Smooth muscle cell (in vitro differentiated cells): ENCODE results near the gene ARSA. TPM values are rescaled to one million over a fixed set of nuclear protein-coding genes. Genes with fewer than 3 reads are reported as not detected.

Experiments used
- DNase-seq: peaks from one replicate; lab custom pipeline; 2025; ENCODE audit not compliant: unreplicated experiment; lab: John Stamatoyannopoulos, UW
- H2AFZ ChIP-seq: fragments of 200-600 bp; sonication (generic); 2 replicates; pipeline ENCODE4 v1.6.0; 2016; ENCODE audit warnings: antibody characterized with exemption, low read depth, mild to moderate bottlenecking
- H3F3A ChIP-seq: fragments of 200-600 bp; sonication (generic); 2 replicates; pipeline ENCODE4 v1.6.0; 2017; ENCODE audit warnings: antibody characterized with exemption, low read depth
- H3K27ac ChIP-seq: fragments of 200-600 bp; sonication (generic); 2 replicates; pipeline ENCODE4 v1.5.1; 2016; ENCODE audit warnings: low read depth, mild to moderate bottlenecking
- H3K27me3 ChIP-seq: fragments of 200-600 bp; sonication (generic); 2 replicates; pipeline ENCODE4 v1.6.1; 2016; ENCODE audit warnings: low read depth, mild to moderate bottlenecking
- H3K36me3 ChIP-seq: fragments of 200-600 bp; sonication (generic); 2 replicates; pipeline ENCODE4 v1.5.1; 2016; ENCODE audit warnings: low read depth
- H3K4me1 ChIP-seq: fragments of 200-600 bp; sonication (generic); 2 replicates; pipeline ENCODE4 v1.5.1; 2016; ENCODE audit warnings: low read depth
- H3K4me2 ChIP-seq: fragments of 200-600 bp; sonication (generic); 2 replicates; pipeline ENCODE4 v1.6.0; 2016; ENCODE audit warnings: mild to moderate bottlenecking
- H3K4me3 ChIP-seq: fragments of 200-600 bp; sonication (generic); 2 replicates; pipeline ENCODE4 v1.5.1; 2016; ENCODE audit warnings: mild to moderate bottlenecking
- H3K79me2 ChIP-seq: fragments of 200-600 bp; sonication (generic); 2 replicates; pipeline ENCODE4 v1.6.0; 2016; ENCODE audit warnings: low read depth, mild to moderate bottlenecking
- H3K9ac ChIP-seq: fragments of 200-600 bp; sonication (generic); 2 replicates; pipeline ENCODE4 v1.6.0; 2016; ENCODE audit warnings: low read depth
- H3K9me3 ChIP-seq: fragments of 200-600 bp; sonication (generic); replicated peaks from 2 replicates; pipeline ENCODE4 v1.5.1; 2016; ENCODE audit warnings: low read depth
- H4K20me1 ChIP-seq: fragments of 200-600 bp; sonication (generic); 2 replicates; pipeline ENCODE4 v1.6.0; 2016; ENCODE audit warnings: low read depth
- WGBS: methylation state at CpG from one replicate; pipeline ENCODE4 v1.1.7; 2016; ENCODE audit warnings: low lambda C conversion rate; 5-methylcytosine and 5-hydroxymethylcytosine counted together
- polyA plus RNA-seq: library from polyadenylated mRNA; unstranded; fragments of >200 nt; fragmentation: Nextera tagmentation; extraction: Ambion mirVana; gene quantifications from 2 replicates; pipeline ENCODE4 v1.2.1, GENCODE V29; 2016
- total RNA-seq: library from RNA; depleted of rRNA; stranded (reverse); fragments of >200 nt; gene quantifications from 2 replicates; pipeline ENCODE4 v1.2.3, GENCODE V29; 2014
- TF ChIP-seq, protein P1 (sequence below): fragments of 200-600 bp; sonication (generic); IDR thresholded peaks from 2 replicates; pipeline ENCODE4 v1.5.1; 2017; ENCODE audit warnings: borderline replicate concordance, mild to moderate bottlenecking, antibody characterized with exemption; ENCODE audit not compliant: insufficient read depth, poor library complexity, severe bottlenecking

Gene ARSA
- total and polyA plus RNA-seq, 2 experiments from 2014 or later = 16.6 to 19.9 TPM

DNA sequence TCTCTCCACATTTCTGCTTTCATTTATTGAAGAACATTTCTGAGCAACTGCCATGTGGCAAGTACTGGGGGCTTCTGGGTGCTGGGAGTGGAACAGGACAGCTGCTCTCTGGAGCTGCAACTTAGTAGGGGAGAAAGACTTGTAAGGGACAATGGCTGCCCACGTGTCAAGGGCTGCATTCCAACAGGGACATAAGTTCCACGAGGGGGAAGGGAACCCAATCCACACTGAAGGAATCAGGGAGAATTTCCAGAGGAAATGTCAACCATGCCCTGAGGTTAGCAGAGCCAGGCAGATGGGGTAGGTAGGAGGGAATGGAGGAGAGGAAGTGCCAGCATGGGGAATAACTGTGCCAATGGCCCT lies 25.6 kb downstream of the ARSA start:
- DNase-seq = no peak
- H3K27ac ChIP-seq = no peak overlapping the region
- H3K9ac ChIP-seq = no peak overlapping the region
- H3K4me2 ChIP-seq = no peak overlapping the region
- no peaks in the 10 kb centered on the region for H3K36me3 ChIP-seq
- peaks cover 5% of the 10 kb centered on the region for H3K4me1 ChIP-seq
- H3F3A ChIP-seq = no peaks in the 10 kb centered on the region
- no peaks in the 10 kb centered on the region for H3K79me2 ChIP-seq
- 48% methylated on average over 2 of the region's 2 CpGs for WGBS
- H4K20me1 ChIP-seq = no peaks in the 10 kb centered on the region
- peaks cover 64% of the 10 kb centered on the region for H3K27me3 ChIP-seq
- no peaks in the 10 kb centered on the region for H3K9me3 ChIP-seq
- H2AFZ ChIP-seq = no peak overlapping the region
- TF ChIP-seq, protein P1, sequence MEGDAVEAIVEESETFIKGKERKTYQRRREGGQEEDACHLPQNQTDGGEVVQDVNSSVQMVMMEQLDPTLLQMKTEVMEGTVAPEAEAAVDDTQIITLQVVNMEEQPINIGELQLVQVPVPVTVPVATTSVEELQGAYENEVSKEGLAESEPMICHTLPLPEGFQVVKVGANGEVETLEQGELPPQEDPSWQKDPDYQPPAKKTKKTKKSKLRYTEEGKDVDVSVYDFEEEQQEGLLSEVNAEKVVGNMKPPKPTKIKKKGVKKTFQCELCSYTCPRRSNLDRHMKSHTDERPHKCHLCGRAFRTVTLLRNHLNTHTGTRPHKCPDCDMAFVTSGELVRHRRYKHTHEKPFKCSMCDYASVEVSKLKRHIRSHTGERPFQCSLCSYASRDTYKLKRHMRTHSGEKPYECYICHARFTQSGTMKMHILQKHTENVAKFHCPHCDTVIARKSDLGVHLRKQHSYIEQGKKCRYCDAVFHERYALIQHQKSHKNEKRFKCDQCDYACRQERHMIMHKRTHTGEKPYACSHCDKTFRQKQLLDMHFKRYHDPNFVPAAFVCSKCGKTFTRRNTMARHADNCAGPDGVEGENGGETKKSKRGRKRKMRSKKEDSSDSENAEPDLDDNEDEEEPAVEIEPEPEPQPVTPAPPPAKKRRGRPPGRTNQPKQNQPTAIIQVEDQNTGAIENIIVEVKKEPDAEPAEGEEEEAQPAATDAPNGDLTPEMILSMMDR = no peak
- H3K4me3 ChIP-seq = no peak overlapping the region

DNA sequence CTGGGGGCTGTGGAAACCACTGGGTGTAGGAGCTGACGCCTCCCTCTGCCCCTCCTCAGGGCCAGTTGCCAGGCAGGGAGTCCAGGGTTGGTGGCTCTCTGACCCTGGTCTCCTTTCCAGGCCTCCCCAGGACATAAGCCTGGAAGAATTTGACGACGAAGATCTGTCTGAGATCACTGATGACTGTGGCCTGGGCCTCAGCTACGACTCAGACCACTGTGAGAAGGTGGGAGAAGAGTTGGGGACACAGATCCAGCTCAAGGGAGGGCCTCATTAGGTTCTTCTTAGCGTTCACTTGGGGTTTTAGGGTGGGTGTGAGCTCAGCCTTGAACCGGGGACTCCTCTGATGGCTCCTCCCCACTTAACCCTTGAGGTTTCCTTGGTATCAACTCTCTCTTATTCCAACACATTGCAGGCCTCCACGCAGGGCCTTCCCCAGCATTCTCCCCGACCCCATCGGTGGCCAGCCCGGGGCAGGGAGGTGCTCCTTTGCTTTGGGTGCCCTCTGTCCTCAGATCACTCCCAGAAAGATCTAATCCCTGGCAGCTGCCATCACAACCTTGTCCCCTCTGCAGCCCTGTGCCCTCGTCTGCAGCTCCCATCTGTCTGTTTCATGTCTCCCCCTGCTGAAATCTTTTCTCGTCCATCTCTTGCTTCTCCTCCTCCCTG lies 26.1 kb downstream of the ARSA start:
- no peak overlapping the region for H3K4me2 ChIP-seq
- H3K4me3 ChIP-seq = no peak overlapping the region
- WGBS = 56% methylated on average over 12 of the region's 12 CpGs
- TF ChIP-seq, protein P1 = no peak
- H3K9me3 ChIP-seq = no peaks in the 10 kb centered on the region
- H3K27ac ChIP-seq = no peak overlapping the region
- H2AFZ ChIP-seq = no peak overlapping the region
- no peaks in the 10 kb centered on the region for H3K79me2 ChIP-seq
- H3K27me3 ChIP-seq = peaks cover 59% of the 10 kb centered on the region
- H3K36me3 ChIP-seq = no peaks in the 10 kb centered on the region
- no peak overlapping the region for H3K9ac ChIP-seq
- H4K20me1 ChIP-seq = no peaks in the 10 kb centered on the region
- H3K4me1 ChIP-seq = peaks cover 5% of the 10 kb centered on the region
- DNase-seq = no peak
- H3F3A ChIP-seq = no peaks in the 10 kb centered on the region

DNA sequence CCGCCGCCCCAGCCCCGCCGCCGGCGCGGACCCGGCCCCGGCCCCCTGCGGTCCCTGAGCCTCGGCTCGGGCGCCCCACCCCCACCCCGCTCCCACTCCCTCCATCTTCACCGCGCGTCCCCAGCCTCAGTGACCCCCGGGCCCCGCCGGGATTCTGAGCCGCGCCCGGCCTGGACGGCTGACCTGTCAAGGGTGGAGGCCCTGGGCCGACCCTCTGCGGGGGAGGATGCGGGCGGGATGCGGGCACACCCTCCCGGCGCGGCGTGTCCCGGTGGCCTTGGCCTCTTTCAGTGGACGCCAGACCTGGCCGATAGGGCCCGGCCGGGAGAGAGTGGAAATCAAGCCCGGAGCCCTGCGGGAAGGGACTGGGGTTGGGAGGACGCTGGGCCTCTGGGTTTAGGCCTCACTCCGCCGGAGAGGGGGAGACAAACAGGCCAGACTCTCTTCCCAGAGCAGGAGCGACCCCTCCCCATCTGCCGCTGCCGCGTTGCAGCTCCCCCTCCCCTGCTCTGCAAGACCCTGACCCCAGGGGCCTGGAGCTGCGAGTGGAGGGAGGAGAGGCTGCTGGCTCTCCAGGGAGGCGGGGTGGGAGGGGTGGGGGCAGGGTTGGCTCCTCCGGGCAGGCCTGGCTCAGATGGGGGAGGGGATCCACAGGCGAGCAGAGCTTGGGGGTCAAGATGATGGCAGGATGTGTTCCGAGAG lies 26.8 kb downstream of the ARSA start:
- Histone ChIP-seq H2AFZ (no peak overlapping the region), H3K27me3 (peaks cover 56% of the 10 kb centered on the region), H3K4me2 (peak overlapping the region; percentile 88), H3K79me2 (no peaks in the 10 kb centered on the region), H3K9me3 (no peaks in the 10 kb centered on the region), H3K4me3 (peak overlapping the region; percentile 39), H3F3A (no peaks in the 10 kb centered on the region), H3K27ac (no peak overlapping the region), H4K20me1 (no peaks in the 10 kb centered on the region), H3K9ac (no peak overlapping the region), H3K4me1 (peaks cover 5% of the 10 kb centered on the region), H3K36me3 (no peaks in the 10 kb centered on the region)
- no peak for DNase-seq
- TF ChIP-seq, protein P1 = no peak
- 17% methylated on average over 15 of the region's 52 CpGs for WGBS
